ENCODE measurements around the gene SELPLG. TPM values are rescaled to one million over a fixed set of nuclear protein-coding genes. Genes with fewer than 3 reads are reported as not detected.
"Not testable (repeated sequence)": the region's sequence is repeated elsewhere in the genome, so short reads cannot be mapped to it uniquely, and the experiment has no call there.

Gene SELPLG
- polyA plus RNA-seq, 3 donors = 1.6 to 2.7 (median 1.7) TPM

DNA sequence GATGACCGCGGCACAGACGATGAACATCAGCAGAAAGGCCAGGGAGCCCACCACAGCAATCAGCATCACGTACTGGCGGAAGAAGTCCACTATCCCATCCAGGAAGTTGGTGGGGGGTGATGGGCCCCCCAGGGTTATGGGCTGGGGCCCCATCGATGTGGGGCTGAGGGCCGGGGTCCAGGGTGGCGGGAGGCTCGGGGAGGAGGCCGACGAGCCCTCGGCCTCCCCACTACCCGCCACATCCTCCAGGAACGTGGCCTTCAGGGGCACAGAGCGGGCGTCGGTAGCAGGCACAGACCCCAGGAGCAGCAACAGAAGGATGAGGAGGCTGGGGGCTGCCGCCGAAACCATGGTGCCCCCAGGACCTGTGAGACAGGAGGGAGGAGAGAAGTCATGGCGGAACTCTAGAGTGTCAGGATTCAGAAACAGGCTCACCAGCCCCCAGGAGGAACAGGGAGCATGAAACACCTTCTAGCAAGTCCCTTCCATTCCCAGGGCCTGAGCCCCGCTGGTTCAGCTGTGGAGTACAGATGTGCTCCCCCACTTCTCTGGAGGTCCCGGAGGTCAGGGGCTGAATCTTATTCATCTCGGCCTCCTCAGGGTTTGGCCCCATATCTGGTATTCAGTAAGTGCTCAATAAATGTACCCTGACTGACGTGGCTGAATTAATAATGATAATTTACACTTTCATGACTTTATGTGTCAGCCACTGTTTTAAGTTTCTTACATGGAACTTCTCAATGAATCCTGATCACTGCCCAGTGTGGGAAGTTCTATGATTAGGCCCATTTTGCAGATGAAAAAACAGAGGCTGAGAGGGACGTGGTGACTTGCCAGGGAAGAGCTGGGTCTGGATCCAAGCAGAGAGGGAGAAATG lies 41.4 kb downstream of the SELPLG start:
- DNase-seq (ENCODE audit: low read depth in 3 of 3, low spot score in 2 of 3) = no peak

DNA sequence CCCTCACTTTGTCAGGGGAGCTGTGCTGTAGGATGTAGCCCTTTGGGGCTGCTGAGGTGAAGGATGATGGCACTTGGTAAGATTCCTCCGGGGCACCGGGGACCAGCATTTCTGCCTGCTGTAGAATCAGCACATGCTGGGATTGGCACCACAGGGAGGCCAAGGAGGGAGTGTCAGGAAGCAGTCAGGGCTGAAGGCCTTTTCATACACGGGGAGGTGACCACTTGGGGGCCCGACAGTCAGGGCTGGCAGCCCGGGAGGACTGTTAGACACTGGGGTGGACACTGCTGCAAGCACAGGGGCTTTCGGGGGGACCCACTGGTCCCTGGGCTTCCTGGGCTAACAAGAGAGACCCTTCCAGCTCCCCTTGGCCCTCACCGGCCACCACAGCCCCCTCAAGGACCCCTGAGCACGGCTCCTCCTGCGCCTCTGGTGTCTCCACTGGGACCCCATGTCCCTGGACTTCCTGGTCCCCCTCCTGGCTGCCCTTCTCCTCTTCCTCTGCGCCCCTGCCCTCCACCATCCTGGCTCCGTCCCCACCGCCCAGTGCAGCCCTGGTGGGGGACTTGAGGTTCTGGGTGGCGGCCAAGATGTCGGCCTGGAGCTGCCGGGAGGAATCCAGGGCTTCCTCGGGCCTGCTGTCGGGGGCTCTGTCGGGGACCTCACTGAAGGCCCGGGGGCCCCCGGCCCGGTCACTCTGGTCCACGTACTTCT lies 42.3 kb downstream of the SELPLG start:
- no peak for DNase-seq (ENCODE audit: low read depth in 3 of 3, low spot score in 2 of 3)

DNA sequence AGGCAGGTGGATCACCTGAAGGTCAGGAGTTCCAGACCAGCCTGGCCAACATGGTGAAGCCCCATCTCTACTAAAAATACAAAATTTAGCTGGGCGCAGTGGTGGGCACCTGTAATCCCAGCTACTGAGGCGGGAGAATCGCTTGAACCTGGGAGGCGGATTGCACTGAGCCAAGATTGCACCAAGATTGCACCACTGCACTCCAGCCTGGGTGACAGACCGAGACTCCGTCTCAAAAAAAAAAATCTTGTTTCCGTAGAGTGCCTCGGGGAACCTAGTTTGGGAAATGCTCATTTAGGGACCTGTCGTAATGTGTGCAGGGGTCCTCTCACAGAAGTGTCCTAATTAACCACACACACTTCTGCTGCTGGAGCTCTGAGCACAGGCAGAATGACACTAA lies 43.2 kb downstream of the SELPLG start:
- not testable (repeated sequence) for DNase-seq (ENCODE audit: low read depth in 3 of 3, low spot score in 2 of 3)

DNA sequence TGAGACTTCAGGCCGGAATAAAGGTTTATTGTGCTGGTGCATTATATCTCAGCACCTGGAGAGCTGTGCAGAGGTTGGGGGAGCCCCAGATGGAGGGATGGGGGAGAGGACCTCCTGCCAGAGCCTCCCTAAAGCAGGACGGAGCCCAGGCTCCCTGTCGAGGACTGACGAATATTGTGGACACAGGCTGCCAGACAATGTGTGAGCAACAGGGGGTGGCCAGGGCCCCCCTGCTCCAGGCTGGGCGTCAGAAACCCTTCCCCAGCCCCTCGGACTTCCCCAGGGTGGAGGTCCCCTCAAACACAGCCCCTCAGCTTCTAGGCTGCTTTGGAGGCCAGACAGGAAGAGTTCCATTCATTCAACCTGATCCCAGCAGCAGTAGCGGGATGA lies 43.9 kb downstream of the SELPLG start:
- no peak for DNase-seq (ENCODE audit: low read depth in 3 of 3, low spot score in 2 of 3)

DNA sequence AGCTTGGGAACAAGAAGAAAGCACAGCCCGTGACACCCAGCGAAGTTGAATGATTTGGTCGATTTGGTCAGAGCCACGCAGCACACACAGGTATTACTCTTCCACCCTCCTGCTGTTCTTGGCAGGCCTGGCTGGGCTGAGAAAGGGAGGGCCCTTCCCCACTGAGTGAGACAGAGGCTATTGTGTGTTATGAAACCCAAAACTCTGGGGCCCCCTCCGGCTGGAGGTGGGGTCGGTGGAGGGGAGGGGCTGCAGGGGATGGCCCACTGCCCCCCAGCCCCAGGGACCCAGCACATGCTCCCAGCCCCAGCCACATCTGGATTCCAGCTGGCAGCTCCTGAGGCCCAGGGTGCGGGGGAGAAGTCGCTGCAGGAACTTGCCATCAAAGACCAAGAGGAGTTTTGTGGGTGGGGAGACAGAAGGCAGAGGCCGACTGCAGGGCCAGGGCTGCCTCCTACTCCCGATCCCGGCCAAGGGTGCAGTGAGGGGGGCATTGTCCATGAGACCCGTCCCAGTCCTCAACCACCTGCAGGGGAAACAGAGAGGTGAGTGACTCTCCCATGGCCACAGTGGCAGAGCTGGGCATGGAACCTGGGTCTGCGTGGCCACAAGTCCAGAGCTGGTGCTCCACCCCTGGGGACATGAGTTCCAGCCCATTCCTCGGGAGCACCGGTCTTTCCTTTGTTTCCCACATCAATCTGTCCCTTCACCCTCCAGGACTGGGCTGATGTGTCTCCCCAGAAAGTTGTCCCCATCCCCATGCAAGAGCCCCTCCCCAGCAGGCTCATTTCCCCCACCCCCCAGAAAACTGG lies 44.5 kb downstream of the SELPLG start:
- no peak for DNase-seq (ENCODE audit: low read depth in 3 of 3, low spot score in 2 of 3)

DNA sequence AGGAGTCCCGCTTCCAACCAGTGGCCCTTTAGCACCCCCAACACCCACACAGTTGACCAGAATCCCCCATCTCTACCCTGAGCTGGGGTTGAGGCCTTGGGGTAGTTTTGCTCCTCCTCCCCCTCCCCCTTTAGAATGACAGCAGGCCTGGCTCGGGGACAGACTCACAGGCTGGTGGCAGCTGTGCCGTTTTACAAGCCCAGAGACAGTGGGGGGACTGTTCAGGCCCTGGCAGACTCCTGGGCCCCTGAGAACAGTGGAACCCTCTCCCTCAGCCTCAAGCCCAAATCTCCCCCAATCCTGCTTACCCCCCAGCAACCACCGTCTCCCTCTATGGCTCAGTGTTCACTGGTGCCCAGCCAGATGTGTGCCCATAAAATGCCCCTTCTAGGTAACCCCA lies 45.9 kb downstream of the SELPLG start:
- DNase-seq (ENCODE audit: low read depth in 3 of 3, low spot score in 2 of 3) = no peak

DNA sequence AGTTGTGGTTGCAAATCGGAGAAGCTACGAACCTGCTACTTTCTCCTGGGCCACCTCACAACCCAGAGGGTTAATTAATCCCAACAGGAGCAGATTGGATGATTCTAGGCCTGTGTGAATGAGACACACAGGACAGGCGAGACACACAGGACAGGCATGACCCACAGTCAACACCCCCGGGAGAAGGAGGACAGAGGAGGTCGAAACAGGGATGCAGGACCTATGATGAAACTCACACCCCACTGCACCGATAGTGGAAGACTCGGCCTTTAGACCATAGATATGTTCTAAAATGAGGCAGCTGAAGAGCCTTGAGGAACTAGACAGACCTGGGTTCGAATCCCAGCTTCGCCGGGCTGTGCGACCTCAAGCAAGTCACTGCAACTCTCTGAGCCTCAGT lies 47.4 kb downstream of the SELPLG start:
- DNase-seq (ENCODE audit: low read depth in 3 of 3, low spot score in 2 of 3) = no peak

DNA sequence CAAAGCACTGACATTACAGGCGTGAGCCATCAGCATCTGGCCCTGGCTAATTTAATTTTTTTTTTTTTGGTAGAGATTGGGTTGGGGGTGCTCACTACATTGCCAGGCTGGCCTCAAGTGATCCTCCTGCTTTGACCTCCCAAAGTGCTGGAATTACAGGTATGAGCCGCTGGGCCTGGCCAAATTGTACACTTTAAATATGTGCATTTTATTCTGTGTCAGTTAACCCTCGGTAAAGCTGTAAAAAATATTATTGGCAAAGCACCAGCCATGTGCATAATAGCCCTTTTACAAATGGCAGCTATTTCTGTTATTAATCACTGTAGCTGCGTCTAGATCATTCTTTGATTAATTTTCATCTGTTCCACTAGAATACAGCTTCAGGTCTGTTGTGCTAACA lies 47.8 kb downstream of the SELPLG start:
- DNase-seq (ENCODE audit: low read depth in 3 of 3, low spot score in 2 of 3) = no peak

DNA sequence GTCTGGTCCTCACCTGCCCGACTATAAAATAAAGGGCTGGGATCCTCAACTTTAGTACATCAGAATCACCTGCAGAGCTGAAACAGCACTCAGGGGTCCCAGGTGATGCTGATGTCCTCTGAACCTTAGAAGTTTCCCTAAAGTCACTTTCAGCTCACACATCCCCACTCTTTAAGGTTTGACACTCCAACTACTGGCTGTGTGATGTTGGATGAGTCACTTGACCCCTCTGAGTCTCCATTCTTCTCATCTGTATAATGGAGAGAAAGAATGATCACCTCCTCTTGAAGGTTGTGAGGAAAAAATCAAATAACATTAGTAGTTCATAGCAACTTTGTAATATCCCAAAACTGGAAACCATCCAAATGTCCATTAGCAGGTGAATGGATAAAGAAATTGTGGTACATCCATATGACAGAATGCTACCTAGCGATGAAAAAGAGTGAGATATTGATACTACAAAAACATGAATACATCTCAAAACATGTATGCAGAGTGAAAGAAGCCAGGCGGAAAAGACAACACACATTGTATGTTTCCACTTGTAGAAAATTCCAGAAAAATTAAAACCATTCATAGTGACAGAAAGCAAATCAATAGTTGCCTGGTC lies 49.1 kb downstream of the SELPLG start:
- DNase-seq (ENCODE audit: low read depth in 3 of 3, low spot score in 2 of 3) = no peak

DNA sequence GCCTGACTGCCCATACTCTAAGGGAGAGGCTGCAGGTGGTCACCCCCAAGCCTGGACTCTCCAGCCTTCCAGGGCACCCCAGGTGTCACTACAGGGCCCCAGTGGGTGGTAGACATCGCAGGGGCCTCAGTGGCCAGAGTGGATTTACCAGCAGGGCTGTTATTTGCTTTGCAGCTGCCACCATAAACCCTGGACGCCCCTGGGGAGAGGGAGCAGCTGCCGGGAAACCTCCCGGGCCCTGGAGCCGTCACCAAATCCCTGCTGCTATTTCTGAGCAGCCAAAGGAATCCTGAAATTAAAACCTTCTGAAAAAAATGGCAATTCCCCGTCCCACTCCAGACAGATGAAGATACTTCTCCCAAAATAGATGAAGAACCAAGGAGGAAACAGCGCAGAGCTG lies 49.7 kb downstream of the SELPLG start:
- no peak for DNase-seq (ENCODE audit: low read depth in 3 of 3, low spot score in 2 of 3)

DNA sequence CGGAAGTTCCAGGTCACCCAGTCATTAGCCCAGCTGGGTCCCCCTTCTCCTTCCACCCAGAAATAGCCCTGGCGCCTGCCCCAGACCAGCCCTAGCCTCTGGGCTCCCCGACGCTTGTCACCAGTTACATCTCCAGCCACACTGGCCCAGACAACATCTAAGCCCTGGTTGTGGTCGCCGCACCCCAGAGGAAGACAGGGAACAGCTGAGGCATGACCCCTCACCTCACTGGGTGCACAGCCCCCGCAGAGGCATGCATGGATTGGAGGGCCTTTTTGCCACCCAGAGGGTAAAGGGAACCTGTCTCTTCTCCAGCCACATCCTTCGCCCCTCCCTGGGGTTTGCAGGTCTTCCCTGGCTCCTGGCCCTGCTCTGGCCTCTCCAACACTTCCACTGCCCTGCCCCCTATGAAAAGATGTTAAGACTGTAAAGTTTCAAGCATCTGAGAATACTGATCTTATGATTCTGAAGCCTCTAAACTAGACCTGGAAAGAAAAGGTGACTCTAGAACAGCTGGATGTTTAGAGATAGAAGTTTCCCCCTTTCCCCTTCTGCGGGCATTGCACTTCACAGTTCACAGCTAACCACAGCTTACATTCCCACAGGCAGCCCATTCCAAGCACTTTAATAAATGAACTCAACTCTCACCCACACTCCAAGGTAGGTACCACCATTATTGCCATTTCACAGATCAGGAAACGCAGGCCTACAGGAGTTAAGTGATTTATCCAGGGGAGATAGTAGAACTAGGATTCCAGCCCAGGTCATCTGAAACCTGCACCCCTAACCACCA lies 50.5 kb downstream of the SELPLG start:
- no peak for DNase-seq (ENCODE audit: low read depth in 3 of 3, low spot score in 2 of 3)

DNA sequence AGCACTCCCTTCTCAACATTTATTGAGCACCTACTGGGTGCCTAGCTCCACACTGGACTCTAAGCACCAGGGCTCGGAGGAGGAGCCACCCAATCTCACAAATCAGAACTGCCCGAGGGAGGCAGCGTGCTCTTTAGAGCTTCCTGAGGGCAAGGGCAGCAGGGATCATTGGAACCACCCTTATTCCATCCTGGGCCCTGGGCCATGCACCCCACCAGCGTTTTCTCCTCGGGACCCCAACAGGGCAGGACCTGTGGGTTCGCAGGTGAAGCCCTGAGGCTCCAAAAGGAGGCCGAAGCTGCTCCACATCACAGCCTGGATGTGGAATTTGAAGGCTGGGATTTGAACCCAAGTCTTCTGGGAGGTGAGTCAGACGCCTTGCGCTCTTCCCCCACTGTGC lies 51.2 kb downstream of the SELPLG start:
- DNase-seq (ENCODE audit: low read depth in 3 of 3, low spot score in 2 of 3) = no peak

DNA sequence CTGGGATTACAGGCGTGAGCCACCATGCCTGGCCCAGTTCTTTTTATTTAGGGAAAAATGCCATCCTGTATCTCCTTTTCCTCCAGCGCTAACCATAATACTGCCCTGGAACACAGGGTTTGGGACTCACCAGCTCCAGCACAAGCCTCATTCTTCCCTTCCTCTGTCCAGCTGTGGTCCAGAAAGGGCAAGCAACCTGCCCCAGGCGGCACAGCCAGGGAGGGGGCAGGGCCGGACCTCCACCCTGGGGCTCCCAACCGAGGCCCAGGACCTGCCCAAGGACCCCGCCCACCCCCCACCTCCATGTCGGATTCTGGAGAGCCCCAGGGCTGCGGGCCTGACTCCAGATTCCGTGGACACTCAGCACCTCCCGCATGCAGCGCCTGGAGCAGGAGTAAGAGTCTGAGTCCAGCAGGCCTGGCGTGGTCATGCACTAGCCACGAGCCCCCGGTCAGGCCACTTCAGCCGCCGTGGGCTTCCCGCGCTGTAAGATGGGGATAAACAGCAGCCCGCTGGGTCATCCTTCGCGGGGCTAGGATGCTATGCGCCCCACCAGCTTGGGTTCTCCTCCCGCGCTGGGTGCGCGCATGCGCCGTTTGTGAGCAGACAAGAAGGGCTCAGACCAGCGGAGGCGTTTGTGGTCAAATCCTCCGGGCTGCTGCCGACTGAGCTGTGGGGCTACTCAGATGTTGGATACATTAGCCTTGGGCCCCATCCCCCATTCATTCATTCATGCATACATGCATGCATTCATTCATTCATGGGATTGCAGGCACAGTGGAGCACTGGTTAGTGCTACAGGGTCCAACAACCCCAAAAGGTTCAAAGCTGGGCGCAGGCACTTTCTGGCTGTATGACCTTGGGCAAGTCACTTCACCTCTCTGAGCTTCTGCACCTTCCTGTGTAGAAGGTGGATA lies 52.1 kb downstream of the SELPLG start:
- DNase-seq (ENCODE audit: low read depth in 3 of 3, low spot score in 2 of 3) = no peak

DNA sequence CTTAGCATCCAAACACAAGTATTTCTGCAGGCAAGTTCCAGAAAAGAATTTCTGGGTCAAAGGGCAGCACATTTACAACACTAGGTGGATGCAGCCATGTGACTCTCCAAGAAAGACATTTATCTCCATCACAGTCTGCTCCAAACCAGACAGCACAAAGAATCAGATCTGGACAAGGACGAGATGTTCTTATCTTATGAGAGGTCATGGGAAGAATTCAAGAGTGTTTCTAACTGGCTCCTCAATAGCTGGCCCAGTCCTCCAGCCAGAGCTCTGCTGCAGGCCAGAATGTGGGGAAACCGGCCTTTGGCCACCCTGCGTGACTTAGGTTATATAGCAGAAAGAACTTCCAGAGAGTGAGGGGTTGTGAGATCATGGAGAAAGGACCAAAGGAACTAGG lies 53.2 kb downstream of the SELPLG start:
- DNase-seq (ENCODE audit: low read depth in 3 of 3, low spot score in 2 of 3) = no peak

DNA sequence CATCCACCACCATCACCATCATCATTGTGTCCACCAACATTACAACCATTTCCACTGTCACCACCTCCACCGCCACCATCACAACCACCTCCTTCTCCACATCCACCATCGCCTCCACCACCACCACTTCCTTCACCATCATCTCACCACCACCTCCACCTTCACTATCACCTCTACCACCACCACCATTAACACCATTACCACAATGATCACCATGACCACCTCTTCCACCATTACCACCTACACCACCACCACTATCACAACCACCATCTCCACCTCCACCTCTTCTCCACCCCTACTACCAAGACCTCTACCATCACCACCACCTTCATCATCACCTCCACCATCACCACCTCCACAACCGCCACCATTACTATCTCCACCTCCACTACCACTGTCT lies 54.9 kb downstream of the SELPLG start:
- no peak for DNase-seq (ENCODE audit: low read depth in 3 of 3, low spot score in 2 of 3)

DNA sequence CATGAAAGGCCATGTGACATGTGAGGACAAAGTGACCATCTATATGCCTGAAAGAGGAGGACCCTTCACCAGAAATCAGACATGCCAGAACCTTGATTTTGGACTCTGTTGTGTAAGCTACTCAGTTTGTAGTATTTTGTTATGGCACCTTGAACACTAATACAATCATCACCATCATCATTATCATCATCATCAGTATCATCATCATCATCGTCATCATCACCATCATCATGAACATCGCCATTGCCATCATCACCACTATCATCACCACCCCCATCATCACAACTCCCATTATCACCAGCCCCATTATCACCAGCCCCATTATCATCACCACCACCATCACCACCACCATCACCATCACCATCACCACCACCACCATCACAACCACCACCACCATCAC lies 55.4 kb downstream of the SELPLG start:
- DNase-seq (ENCODE audit: low read depth in 3 of 3, low spot score in 2 of 3) = no peak

DNA sequence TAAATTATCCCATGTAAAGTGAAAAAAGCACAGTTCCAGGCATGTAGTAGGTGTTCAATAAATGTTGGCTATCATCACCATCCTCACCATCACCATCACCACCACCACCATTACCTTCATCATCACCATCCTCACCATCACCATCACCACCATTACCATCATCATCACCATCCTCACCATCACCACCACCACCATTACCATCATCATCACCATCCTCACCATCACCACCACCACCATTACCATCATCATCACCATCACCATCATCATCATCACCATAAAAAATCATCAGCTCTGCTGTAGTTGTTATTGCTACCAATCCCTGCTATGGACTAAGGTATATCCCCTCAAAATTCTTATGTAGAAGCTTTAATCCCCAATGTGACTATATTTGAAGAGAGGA lies 56.2 kb downstream of the SELPLG start:
- DNase-seq (ENCODE audit: low read depth in 3 of 3, low spot score in 2 of 3) = no peak

DNA sequence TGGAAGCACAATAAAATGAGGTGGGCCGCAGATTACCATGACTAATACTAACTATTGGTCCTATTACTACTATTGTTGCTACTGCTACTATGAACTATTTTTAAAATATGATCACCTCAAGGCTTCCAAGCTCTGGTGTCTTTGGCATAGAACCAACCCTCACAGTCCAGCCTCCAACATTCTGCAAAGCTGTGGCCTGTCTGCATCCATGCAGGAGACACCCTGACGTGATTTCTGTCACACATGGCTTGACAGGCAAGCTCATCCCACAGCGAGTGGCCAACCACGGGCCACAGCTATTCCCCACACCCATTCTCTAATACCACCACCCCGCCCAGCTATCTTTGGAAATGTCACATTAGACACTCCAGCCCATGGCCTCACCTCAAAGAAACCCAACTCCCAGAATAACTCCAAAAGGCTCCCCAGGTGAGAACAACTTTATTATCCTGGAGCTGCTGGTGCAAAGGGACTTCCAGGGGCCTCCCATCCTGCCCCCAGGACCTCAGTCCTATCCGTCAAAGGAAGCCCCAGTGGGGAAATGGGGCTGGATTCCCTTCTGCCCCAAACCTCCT lies 56.9 kb downstream of the SELPLG start:
- no peak for DNase-seq (ENCODE audit: low read depth in 3 of 3, low spot score in 2 of 3)

Data from right renal cortex interstitium (tissue), 3 donors.